22Rv1 (cell line): Measurements from ENCODE around the gene POLR1H.
A peak's percentile ranks its signal among the peaks of the same experiment; 100 is the strongest.

Source experiments
- H3K27ac ChIP-seq: fragments of 450-650 bp; 2 replicates; pipeline ENCODE4 v1.5.1; 2017
- ZFX ChIP-seq: fragments of 450-650 bp; IDR thresholded peaks from 2 replicates; pipeline ENCODE4 v1.6.1; 2017; ENCODE audit warnings: antibody characterized with exemption, borderline replicate concordance
- TF ChIP-seq, protein P1 (sequence below): fragments of 450-650 bp; IDR thresholded peaks from 2 replicates; pipeline ENCODE4 v1.5.1; 2017; ENCODE audit warnings: mild to moderate bottlenecking

POLR1H gene

DNA sequence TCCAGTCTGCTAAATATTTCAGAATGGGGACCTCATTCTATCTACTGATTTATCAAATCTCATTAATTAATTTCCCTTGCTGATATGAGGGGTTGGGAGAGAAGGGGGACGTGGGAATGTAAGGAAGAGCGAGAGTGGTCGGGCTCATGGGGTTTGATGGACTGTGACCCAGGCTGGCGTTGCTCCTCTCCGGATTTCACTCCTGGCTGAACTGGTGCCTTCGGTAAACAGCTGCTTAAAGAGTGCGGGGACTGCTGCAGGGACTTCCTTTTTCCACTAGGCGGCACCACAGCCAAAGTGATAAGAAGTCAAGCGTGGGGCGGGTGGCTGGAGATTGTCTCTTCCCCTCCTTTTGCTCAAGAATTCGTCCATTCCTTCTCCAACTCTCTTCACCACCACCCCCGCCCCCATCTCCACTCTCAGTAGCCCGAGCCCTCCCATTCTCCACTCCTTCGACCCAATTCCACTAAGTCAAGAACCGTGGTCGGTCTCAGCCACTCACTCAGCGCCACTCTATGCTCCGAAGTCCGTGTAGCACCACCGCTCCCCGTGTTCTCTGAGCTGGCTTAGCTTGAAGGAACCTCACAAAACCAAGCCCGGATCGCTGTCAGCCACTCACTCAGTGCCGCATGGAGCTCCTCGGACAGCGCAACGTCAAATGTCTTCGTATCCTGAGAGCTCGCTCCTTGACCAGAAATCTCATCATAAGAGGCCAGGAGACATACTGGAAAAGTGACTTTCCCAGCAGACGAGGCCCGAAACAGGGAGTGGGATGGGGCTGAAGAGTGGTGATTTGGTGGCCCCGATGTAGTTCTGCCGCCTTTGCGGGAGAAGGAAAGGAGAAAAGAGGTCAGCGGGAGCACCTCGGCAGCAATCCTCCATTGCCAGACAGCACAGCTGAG lies 42.2 kb downstream of the POLR1H start:
- peak overlapping the region; percentile 38; the same call in 1 of the 2 replicates for H3K27ac ChIP-seq

DNA sequence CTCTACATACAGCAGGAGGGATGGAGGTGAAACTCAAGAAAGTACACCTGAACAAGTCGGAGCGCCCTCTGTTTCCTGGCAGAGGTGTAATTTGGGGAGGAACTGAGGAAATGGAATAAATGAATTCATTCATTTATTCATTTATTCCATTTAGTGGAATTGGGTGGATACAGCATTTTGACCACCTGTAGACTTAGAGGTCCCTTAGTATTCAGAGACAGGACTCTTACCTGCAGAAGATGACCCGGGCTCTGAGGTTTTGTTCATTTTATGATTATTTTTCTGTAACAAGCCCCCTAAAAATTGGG lies 42.8 kb downstream of the POLR1H start:
- H3K27ac ChIP-seq: no peak overlapping the region
- no peak for TF ChIP-seq ZFX
- TF ChIP-seq, protein P1, sequence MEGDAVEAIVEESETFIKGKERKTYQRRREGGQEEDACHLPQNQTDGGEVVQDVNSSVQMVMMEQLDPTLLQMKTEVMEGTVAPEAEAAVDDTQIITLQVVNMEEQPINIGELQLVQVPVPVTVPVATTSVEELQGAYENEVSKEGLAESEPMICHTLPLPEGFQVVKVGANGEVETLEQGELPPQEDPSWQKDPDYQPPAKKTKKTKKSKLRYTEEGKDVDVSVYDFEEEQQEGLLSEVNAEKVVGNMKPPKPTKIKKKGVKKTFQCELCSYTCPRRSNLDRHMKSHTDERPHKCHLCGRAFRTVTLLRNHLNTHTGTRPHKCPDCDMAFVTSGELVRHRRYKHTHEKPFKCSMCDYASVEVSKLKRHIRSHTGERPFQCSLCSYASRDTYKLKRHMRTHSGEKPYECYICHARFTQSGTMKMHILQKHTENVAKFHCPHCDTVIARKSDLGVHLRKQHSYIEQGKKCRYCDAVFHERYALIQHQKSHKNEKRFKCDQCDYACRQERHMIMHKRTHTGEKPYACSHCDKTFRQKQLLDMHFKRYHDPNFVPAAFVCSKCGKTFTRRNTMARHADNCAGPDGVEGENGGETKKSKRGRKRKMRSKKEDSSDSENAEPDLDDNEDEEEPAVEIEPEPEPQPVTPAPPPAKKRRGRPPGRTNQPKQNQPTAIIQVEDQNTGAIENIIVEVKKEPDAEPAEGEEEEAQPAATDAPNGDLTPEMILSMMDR: no peak

More for the DNA sequence above, 42.2 kb downstream of the POLR1H start:
- TF ChIP-seq, protein P1: peak; percentile 89
- no peak for TF ChIP-seq ZFX

GRCh38 chr6:30104661-30105060 lies 43.6 kb downstream of the POLR1H start:
- no peak for TF ChIP-seq ZFX
- TF ChIP-seq, protein P1: no peak
- no peak overlapping the region for H3K27ac ChIP-seq

GRCh38 chr6:30111266-30111856 lies 50.3 kb downstream of the POLR1H start:
- no peak overlapping the region for H3K27ac ChIP-seq
- TF ChIP-seq ZFX: no peak
- TF ChIP-seq, protein P1: no peak

GRCh38 chr6:30112402-30112994 lies 51.4 kb downstream of the POLR1H start:
- H3K27ac ChIP-seq: no peak overlapping the region
- TF ChIP-seq ZFX: no peak

DNA sequence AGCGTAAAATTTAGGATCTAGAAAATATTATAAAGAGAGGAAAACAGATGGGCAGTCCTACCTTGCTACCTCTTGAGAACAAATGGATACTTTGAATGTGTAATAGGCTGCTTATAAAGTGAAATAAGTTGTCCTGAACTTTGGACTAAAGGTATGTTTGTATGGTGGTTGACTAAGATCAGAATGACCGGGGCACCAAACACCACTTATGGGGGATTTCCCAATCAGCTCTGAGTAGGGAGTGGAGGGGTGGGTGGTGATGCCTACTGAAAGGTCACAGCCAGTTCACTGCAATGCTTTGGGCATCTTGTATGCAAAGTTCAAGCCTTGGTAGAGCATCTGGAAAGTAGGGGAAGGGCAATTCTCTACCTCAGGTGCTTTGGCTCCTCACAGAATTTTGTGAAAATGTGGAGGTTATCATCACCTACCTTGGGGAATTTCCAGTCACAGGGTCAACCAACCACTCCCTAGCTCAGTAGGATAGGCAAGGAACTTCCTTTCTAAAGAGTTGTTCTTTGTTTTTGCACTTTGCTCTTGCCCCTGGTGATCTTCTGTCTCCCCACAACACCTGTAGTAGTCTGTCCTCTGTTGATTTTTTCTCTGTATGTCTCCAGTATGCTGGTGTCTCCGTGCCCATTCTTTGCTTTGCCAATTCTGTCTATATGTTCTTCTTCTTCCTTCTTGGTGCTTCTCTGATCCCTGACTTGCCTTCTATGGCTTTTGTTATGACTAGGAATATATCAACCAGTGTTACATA lies 52.1 kb downstream of the POLR1H start, which contains the start of gene TRIM31:
TSS of gene TRIM31 (minus strand) at position 88 of the 757 bp plus-strand sequence. CDS start 285 bp downstream, outside the sequence.
- TF ChIP-seq ZFX: no peak
- TF ChIP-seq, protein P1: no peak
- no peak within 1 kb of the TSS for H3K27ac ChIP-seq

- TF ChIP-seq, protein P1: no peak
- TF ChIP-seq ZFX: no peak
These were observed 52.8 kb downstream of the POLR1H start for GRCh38 chr6:30113841-30114240.

More at GRCh38 chr6:30113841-30114240, 52.8 kb downstream of the POLR1H start:
- H3K27ac ChIP-seq: no peak overlapping the region
